ENCODE measurements around the gene ZNF473.

DNA sequence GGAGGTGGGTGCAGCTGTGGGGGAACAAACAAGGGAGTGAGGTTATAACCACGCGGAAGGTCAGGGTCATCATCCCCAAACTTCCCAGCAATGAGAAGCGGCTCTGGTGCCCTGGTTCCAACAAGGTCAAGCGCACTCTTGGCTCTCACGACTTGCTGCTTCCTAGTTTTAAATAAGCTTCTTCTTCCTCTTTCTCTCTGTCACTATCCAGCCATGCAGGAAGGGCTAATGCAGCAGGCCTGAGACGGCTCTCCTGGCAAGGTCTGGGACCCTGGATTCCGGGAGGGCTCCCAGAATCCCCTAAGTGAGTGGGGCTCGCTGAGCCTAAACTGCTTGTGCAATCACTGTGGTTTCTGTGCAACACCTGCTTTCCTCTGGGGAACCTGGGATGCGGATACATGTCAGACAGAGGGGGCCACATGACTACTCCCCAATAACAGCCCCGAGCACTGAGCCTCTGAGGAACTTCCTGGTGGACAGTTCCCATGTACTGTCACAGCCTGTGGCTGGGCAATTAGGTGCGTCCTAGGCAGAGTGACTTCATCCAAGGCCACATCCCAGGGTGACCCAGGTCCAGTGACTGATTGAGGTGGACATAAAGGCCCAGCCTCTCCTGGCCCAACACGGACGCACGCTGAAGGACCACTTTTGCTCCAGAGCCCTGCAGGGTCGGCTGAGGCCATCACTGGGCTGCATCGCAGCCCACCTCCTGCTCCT lies 24.8 kb upstream of the ZNF473 start:
- TF ChIP-seq, protein P1, sequence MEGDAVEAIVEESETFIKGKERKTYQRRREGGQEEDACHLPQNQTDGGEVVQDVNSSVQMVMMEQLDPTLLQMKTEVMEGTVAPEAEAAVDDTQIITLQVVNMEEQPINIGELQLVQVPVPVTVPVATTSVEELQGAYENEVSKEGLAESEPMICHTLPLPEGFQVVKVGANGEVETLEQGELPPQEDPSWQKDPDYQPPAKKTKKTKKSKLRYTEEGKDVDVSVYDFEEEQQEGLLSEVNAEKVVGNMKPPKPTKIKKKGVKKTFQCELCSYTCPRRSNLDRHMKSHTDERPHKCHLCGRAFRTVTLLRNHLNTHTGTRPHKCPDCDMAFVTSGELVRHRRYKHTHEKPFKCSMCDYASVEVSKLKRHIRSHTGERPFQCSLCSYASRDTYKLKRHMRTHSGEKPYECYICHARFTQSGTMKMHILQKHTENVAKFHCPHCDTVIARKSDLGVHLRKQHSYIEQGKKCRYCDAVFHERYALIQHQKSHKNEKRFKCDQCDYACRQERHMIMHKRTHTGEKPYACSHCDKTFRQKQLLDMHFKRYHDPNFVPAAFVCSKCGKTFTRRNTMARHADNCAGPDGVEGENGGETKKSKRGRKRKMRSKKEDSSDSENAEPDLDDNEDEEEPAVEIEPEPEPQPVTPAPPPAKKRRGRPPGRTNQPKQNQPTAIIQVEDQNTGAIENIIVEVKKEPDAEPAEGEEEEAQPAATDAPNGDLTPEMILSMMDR (IDR thresholded peaks at IDR 0.05; ENCODE audit: extremely low read depth in 1 of 2, insufficient read depth in 1 of 2, low read depth in 1 of 2, low read length in 2 of 2) = no peak
- TF ChIP-seq MYC (IDR thresholded peaks at IDR 0.05; ENCODE audit: low read depth, low read length) (no peak), POLR2A (IDR thresholded peaks at IDR 0.05; ENCODE audit: low read depth, low read length) (no peak), EZH2 (IDR thresholded peaks at IDR 0.05; ENCODE audit: borderline replicate concordance, low read depth, low read length, severe bottlenecking) (no peak), POLR2AphosphoS5 (IDR thresholded peaks at IDR 0.05; ENCODE audit: insufficient read depth, low read depth, low read length) (no peak), FOS (IDR thresholded peaks at IDR 0.05; ENCODE audit: borderline replicate concordance, insufficient read depth, low read length) (no peak)
- TF ChIP-seq, protein P2, sequence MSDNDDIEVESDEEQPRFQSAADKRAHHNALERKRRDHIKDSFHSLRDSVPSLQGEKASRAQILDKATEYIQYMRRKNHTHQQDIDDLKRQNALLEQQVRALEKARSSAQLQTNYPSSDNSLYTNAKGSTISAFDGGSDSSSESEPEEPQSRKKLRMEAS (IDR thresholded peaks at IDR 0.05; ENCODE audit: insufficient read depth, insufficient read length) = no peak
